SK-N-SH treated with all-trans-retinoic acid at 6 μM for 48 hours (cell line): ENCODE measurements around the gene CCDC183.

Experiments
- ATAC-seq: fragments of 200-7000 bp; cut with Tn5 transposase; 3 replicates; pipeline ENCODE4 v1.9.1; 2020; ENCODE audit warnings: mild to moderate bottlenecking, moderate library complexity
- BACH2 ChIP-seq: fragments of 250-450 bp; sonication (Bioruptor Pico); IDR thresholded peaks from 2 replicates; pipeline ENCODE4 v1.9.0; 2021; ENCODE audit warnings: mild to moderate bottlenecking, borderline replicate concordance
- CSDC2 ChIP-seq: fragments of 250-450 bp; sonication (Bioruptor Pico); IDR thresholded peaks from 2 replicates; pipeline ENCODE4 v1.5.0; 2020; ENCODE audit warnings: mild to moderate bottlenecking, moderate library complexity
- ESRRG ChIP-seq: fragments of 250-450 bp; sonication (Bioruptor Pico); IDR thresholded peaks from 2 replicates; pipeline ENCODE4 v1.6.1; 2021; ENCODE audit warnings: mild to moderate bottlenecking
- ISL1 ChIP-seq: fragments of 250-450 bp; sonication (Bioruptor Pico); IDR thresholded peaks from 2 replicates; pipeline ENCODE4 v2.1.2; 2022; ENCODE audit warnings: mild to moderate bottlenecking, moderate library complexity
- OSR1 ChIP-seq: fragments of 250-450 bp; sonication (Bioruptor Pico); IDR thresholded peaks from 2 replicates; pipeline ENCODE4 v1.8.0; 2022; ENCODE audit warnings: moderate library complexity, mild to moderate bottlenecking, inconsistent platforms
- RARB ChIP-seq: fragments of 250-450 bp; sonication (Bioruptor Pico); IDR thresholded peaks from 2 replicates; pipeline ENCODE4 v1.8.0; 2021; ENCODE audit warnings: mild to moderate bottlenecking, moderate library complexity
- SNAI2 ChIP-seq: fragments of 250-450 bp; sonication (Bioruptor Pico); IDR thresholded peaks from 2 replicates; pipeline ENCODE4 v1.5.0; 2020; ENCODE audit warnings: mild to moderate bottlenecking, moderate library complexity
- TOX ChIP-seq: fragments of 250-450 bp; sonication (Bioruptor Pico); IDR thresholded peaks from 2 replicates; pipeline ENCODE4 v1.8.0; 2021; ENCODE audit warnings: mild to moderate bottlenecking, moderate library complexity, borderline replicate concordance
- TSHZ2 ChIP-seq: fragments of 250-450 bp; sonication (Bioruptor Pico); IDR thresholded peaks from 2 replicates; pipeline ENCODE4 v1.5.0; 2020; ENCODE audit warnings: mild to moderate bottlenecking, moderate library complexity
- ZC3H10 ChIP-seq: fragments of 250-450 bp; sonication (Bioruptor Pico); IDR thresholded peaks from 2 replicates; pipeline ENCODE4 v1.5.1; 2021; ENCODE audit warnings: mild to moderate bottlenecking, moderate library complexity
- ZFP30 ChIP-seq: fragments of 450-650 bp; formaldehyde crosslinking; IDR thresholded peaks from 2 replicates; pipeline ENCODE4 v1.5.0; 2022; ENCODE audit warnings: mild to moderate bottlenecking, moderate library complexity
- ZNF565 ChIP-seq: fragments of 450-650 bp; formaldehyde crosslinking; conservative IDR thresholded peaks from 2 replicates; pipeline ENCODE4 v1.5.0; 2020; ENCODE audit warnings: low read depth, mild to moderate bottlenecking, moderate library complexity
- ZNF70 ChIP-seq: fragments of 450-650 bp; formaldehyde crosslinking; IDR thresholded peaks from 2 replicates; pipeline ENCODE4 v1.5.0; 2020; ENCODE audit warnings: mild to moderate bottlenecking, moderate library complexity
- ZNF8 ChIP-seq: fragments of 450-650 bp; formaldehyde crosslinking; IDR thresholded peaks from 2 replicates; pipeline ENCODE4 v1.5.0; 2020; ENCODE audit warnings: mild to moderate bottlenecking, moderate library complexity
- TF ChIP-seq, protein P1 (sequence below): fragments of 250-450 bp; sonication (Bioruptor Pico); IDR thresholded peaks from 2 replicates; pipeline ENCODE4 v1.5.1; 2020; ENCODE audit warnings: low read depth, mild to moderate bottlenecking, moderate library complexity
- TF ChIP-seq, protein P2 (sequence below): fragments of 250-450 bp; sonication (Bioruptor Pico); IDR thresholded peaks from 2 replicates; pipeline ENCODE4 v1.8.0; 2020; ENCODE audit warnings: mild to moderate bottlenecking, moderate library complexity, borderline replicate concordance
- TF ChIP-seq, protein P3 (sequence below): fragments of 250-450 bp; sonication (Bioruptor Pico); IDR thresholded peaks from 2 replicates; pipeline ENCODE4 v1.5.1; 2021; ENCODE audit warnings: mild to moderate bottlenecking, moderate library complexity
- TF ChIP-seq, protein P4 (sequence below): fragments of 250-450 bp; sonication (Bioruptor Pico); IDR thresholded peaks from 2 replicates; pipeline ENCODE4 v1.8.0; 2021; ENCODE audit warnings: low read depth, mild to moderate bottlenecking, moderate library complexity, borderline replicate concordance

Gene CCDC183

GRCh38 chr9:136763649-136764035, 32.5 kb upstream of the CCDC183 start:
- TF ChIP-seq ZNF70 (CRISPR knock-in tag) (no peak), TSHZ2 (CRISPR knock-in tag) (no peak), CSDC2 (CRISPR knock-in tag) (no peak), TOX (CRISPR knock-in tag) (no peak), ESRRG (CRISPR knock-in tag) (no peak), SNAI2 (CRISPR knock-in tag) (no peak)
- TF ChIP-seq, protein P1, sequence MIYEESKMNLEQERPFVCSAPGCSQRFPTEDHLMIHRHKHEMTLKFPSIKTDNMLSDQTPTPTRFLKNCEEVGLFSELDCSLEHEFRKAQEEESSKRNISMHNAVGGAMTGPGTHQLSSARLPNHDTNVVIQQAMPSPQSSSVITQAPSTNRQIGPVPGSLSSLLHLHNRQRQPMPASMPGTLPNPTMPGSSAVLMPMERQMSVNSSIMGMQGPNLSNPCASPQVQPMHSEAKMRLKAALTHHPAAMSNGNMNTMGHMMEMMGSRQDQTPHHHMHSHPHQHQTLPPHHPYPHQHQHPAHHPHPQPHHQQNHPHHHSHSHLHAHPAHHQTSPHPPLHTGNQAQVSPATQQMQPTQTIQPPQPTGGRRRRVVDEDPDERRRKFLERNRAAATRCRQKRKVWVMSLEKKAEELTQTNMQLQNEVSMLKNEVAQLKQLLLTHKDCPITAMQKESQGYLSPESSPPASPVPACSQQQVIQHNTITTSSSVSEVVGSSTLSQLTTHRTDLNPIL (CRISPR knock-in tag): no peak
- TF ChIP-seq, protein P2, sequence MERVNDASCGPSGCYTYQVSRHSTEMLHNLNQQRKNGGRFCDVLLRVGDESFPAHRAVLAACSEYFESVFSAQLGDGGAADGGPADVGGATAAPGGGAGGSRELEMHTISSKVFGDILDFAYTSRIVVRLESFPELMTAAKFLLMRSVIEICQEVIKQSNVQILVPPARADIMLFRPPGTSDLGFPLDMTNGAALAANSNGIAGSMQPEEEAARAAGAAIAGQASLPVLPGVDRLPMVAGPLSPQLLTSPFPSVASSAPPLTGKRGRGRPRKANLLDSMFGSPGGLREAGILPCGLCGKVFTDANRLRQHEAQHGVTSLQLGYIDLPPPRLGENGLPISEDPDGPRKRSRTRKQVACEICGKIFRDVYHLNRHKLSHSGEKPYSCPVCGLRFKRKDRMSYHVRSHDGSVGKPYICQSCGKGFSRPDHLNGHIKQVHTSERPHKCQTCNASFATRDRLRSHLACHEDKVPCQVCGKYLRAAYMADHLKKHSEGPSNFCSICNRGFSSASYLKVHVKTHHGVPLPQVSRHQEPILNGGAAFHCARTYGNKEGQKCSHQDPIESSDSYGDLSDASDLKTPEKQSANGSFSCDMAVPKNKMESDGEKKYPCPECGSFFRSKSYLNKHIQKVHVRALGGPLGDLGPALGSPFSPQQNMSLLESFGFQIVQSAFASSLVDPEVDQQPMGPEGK (CRISPR knock-in tag): no peak
- TF ChIP-seq, protein P3, sequence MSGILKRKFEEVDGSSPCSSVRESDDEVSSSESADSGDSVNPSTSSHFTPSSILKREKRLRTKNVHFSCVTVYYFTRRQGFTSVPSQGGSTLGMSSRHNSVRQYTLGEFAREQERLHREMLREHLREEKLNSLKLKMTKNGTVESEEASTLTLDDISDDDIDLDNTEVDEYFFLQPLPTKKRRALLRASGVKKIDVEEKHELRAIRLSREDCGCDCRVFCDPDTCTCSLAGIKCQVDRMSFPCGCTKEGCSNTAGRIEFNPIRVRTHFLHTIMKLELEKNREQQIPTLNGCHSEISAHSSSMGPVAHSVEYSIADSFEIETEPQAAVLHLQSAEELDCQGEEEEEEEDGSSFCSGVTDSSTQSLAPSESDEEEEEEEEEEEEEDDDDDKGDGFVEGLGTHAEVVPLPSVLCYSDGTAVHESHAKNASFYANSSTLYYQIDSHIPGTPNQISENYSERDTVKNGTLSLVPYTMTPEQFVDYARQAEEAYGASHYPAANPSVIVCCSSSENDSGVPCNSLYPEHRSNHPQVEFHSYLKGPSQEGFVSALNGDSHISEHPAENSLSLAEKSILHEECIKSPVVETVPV (CRISPR knock-in tag): no peak
- TF ChIP-seq, all 23 proteins: peak for 0
- no peak for ATAC-seq

DNA sequence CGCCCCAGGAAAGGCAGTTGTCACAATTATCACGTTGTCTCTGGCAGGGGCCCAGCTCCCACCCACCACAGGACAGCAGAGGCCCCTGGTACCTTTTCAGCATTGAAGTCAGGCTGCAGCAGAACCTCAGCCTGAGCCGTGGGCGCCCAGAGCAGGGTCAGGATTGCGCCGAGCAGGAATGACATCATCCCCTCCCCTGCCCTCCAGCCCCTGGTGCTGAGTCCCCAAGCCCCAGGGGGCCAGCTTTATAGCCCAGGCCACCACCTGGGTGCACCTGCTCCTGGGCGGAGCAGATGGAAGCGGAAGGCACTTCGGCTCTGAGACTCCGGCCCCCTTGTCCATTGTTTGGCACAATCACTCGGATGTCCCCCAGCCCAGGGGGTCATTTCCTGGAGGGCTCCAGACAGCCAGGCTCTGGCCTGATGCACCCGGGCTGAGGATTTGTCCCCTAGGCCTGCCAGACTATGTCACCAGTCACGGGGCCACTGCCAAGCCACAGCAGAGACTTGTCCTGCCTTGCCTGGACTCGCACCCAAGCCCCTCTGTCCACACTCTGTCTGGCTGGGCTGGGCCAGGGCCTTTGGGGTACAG, 31.7 kb upstream of the CCDC183 start, which contains the start of gene LCN15:
LCN15 (minus strand) TSS at position 218 of the 591 bp plus-strand sequence; CDS start at position 188, 30 bp downstream.
- ATAC-seq: no peak
- TF ChIP-seq ZNF8 (no peak), RARB (CRISPR knock-in tag) (no peak), CSDC2 (CRISPR knock-in tag) (no peak), BACH2 (CRISPR knock-in tag) (no peak), TOX (CRISPR knock-in tag) (no peak)
- TF ChIP-seq, protein P3 (CRISPR knock-in tag): no peak

- no peak for ATAC-seq
- no peak for TF ChIP-seq ZNF565 (CRISPR knock-in tag)
- TF ChIP-seq, protein P4, sequence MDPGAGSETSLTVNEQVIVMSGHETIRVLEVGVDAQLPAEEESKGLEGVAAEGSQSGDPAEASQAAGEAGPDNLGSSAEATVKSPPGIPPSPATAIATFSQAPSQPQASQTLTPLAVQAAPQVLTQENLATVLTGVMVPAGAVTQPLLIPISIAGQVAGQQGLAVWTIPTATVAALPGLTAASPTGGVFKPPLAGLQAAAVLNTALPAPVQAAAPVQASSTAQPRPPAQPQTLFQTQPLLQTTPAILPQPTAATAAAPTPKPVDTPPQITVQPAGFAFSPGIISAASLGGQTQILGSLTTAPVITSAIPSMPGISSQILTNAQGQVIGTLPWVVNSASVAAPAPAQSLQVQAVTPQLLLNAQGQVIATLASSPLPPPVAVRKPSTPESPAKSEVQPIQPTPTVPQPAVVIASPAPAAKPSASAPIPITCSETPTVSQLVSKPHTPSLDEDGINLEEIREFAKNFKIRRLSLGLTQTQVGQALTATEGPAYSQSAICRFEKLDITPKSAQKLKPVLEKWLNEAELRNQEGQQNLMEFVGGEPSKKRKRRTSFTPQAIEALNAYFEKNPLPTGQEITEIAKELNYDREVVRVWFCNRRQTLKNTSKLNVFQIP: no peak
- TF ChIP-seq SNAI2 (CRISPR knock-in tag): no peak
- TF ChIP-seq OSR1: no peak
- no peak for TF ChIP-seq ZFP30 (CRISPR knock-in tag)
- TF ChIP-seq TSHZ2 (CRISPR knock-in tag): no peak
- TF ChIP-seq ZC3H10 (CRISPR knock-in tag): no peak
- TF ChIP-seq ZNF70 (CRISPR knock-in tag): no peak
- no peak for TF ChIP-seq ZNF8
- TF ChIP-seq, protein P3 (CRISPR knock-in tag): no peak
- TF ChIP-seq ISL1: no peak
- TF ChIP-seq, protein P1 (CRISPR knock-in tag): no peak
- no peak for TF ChIP-seq ESRRG (CRISPR knock-in tag)
- TF ChIP-seq RARB (CRISPR knock-in tag): no peak
These were observed 31.1 kb upstream of the CCDC183 start for GRCh38 chr9:136765041-136765440.
